Kidney tubule cell (primary cell): ENCODE data around the gene L3MBTL4.
A peak's percentile ranks its signal among the peaks of the same experiment; 100 is the strongest.
"Not testable (repeated sequence)": the region's sequence is repeated elsewhere in the genome, so short reads cannot be mapped to it uniquely, and the experiment has no call there.

Experiments used
- DNase-seq: peaks from one replicate; pipeline ENCODE4 v3.0.0-alpha.2; 2018; ENCODE audit warnings: low spot score

L3MBTL4 gene

DNA sequence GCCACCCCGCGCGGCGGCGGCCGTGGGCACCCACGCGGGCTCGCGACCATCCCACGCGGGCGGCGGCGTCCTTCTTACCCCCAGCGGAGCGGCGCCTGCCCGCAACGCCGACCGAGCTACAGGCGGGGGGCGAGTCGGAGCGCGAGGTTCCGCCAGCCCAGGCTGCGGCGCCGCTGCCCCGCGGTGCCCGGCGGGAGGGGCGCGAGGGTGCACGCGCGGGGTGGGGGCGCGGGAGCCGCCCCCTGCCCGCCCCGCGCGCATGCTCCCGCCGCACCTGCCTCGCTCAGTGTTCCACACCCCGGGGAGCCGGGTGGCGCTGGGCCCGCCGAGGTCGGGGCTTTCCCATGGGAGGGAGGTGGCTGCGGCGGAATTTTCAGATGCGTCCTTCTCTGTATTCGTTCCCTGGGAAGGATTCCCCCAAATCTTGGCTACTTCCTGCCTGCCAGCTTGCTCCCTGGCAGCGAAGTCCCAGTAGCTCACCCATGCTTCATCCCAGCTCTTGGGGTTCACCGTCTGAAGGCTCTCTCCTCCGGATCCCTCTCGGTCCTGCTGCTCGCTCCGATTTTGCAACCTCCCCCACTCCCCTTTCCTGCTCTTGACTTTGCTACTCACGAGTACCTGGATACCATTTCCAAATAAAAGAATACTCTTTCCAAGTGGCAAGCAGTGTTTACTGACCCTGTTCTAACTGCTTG lies at the start of gene L3MBTL4:
TSS of gene L3MBTL4 (minus strand) at position 189 of the 695 bp plus-strand sequence. CDS start 103,286 bp downstream, outside the sequence.
- peak; percentile 77 for DNase-seq

DNA sequence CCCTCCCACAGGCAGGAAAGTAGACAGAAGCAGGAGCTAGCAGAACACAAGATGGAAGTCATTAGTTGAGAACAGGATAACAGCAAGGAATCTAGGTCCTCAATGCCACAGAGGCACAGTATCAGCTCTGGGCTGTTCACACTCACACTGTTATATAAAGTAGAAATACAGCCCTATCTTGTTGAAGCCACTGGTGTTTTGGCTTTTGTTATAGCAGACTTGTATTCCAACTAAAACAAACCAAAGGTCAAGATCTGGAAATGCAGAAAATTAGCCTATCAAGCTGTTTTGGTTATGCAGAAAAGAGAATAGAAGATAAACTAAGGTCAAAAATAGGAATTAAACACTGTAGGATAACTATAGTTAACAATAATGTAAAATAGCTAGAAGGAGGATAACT lies 37.5 kb upstream of the L3MBTL4 start:
- DNase-seq: no peak

DNA sequence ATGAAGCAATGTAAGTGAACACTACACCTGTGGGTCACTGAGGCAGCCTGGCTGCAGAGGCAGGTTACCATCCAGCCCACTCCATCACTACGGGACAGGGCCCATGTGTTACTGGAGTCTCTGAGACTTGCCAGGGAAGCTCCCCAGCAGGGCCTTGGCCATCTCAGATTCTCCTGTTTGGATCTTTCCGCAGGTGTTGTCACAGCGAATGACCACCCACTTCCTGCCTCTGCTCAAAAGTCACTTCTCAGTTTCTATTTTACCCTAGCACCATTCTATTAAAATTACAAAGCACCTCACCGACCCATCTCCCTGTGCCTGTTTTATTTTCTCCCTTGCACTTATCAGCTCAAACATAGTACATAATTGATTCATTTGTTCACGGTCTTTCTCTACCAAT lies 34.5 kb upstream of the L3MBTL4 start:
- no peak for DNase-seq

DNA sequence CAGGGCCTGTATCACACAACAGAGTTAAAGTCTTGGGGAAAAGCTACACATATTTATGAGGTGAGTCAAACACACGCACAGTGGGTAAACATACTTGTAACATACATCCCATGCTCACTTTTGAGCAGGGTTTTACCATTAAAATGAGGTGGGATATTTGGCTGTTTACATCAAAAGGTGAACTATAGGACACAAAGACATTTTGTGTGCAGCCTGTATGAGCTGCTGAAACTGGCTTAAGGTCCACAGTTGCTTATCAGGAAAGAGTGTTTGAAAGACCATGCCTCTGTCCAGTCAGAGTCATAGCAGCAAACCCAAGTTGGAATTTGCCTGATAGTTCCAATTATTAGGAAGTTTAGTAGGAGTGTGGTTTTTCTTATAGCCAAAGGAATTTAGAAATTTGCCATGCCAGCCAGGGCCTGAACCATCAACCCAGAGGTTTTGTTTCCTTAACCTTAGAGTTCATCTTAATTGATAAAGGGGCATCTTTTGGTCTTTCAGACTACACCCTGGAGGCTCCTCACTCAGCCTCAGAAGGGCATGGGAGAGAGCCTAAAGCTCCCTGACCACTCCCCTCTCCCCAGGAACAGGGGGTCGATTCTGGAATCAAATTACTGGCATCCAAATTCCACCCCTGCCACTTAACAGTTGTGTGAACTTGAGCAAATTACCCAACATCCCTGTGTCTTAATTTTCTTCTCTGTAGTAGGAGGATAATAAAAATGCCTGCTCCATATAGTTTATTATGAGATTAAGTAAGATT lies 29.9 kb upstream of the L3MBTL4 start:
- no peak for DNase-seq

DNA sequence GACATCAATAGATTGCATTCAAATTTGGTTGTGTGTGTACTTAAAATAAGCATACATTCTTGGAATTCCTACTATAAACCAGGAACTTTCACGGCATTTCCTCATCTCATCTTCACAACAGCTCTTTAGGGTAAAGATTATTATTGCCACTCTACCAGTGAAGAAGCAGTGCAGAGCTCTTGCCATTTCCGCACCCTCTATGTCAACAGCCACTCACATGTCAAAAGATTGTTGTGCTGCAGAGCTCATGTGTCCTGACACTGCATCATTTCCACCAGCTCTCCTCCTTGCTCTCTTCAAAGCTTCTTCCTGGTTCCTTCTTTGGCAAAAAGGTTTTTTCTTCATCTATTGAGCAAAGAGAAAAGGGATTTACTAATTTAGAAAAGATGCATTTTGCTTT lies 26.5 kb upstream of the L3MBTL4 start:
- no peak for DNase-seq

DNA sequence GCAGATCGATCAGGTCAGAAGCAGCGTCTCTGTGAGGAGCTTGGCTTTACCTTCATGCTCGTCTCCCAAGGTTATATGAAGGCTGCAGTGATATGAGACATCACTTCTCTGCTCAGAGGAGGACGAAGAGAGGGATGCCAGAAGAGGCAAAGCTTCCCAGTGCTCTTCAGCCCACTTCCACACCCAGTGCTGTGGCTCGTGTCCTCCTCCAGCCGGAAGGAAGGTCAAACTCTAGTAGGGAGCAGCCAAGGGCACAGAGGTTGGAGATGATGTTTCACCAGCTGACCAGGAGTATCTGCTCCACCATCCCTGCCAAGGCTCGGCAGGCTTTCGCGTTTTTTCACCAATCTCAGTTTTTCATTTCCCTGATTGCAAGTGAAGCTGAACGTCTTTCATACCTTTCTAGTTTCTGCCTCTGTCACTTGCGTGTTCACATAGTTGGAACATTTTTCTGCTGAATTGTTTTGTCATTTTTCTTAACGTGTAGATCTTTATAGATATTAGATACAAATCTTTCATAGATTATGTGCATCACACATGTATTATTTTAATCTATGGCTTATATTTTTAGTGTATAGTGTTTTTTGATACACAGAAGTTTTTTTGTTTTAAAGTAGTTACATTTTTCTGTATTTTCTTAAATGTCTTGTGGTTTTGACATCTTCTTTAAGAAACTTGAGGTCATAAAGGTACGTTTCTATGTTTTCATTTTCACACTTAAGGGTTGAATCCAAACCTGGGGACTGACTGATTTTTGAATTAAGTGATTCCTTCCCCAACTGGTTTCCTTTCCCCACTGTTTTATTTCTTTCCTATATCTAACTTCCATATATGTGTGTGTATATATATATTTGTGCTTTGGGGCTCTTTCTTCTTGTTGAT lies 23.5 kb upstream of the L3MBTL4 start:
- no peak for DNase-seq

DNA sequence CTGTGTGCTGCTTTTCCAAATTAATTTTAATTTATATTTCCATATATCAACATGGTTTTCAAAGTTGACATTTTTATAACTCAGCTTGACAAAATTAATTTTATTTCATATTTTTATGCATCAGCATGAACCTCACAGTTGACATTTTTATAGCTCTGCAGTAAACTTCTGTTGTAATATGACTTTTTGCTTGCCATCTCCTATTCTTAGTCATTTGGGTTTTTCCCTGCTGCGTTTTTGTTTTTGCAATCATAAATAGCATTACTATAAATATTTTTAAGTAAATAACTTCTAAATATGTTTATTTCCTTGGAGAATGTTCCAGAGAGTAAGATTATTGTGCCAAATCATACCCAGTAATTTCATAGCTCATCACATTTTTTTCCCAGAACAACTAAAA lies 21.0 kb upstream of the L3MBTL4 start:
- no peak for DNase-seq

DNA sequence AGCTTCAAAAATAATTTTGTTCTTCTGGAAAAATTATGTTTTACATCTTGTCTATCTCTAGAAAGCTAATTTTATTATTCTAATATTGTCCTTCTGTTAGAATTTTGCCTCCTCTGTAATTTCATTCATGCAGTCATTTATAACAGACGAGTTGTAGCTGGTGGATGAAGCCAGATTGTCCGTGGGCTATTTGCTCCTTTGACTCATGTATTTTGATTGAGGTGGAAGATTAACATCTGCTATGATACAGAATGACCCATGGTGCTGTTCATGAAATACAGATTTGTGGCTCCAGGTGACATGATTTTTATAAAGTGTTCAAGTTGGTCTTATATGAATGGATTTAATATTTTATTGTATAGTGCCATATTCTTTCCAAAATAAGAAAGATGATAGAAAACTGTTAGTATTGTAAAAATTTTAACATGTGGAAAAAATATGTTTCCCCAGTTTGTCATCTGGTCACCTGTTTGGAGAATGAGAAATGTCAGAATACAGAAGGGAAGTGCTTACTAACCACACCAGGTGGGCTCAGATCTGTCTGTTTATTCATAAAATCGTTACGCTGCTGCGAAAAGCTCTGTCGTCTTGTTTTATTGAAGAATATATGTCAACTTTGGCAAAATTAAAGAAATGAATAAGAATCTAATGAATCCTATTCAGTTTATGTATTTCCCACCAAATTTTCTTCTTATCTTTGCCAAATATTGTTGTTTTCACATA lies 20.4 kb upstream of the L3MBTL4 start:
- DNase-seq: peak; percentile 24

DNA sequence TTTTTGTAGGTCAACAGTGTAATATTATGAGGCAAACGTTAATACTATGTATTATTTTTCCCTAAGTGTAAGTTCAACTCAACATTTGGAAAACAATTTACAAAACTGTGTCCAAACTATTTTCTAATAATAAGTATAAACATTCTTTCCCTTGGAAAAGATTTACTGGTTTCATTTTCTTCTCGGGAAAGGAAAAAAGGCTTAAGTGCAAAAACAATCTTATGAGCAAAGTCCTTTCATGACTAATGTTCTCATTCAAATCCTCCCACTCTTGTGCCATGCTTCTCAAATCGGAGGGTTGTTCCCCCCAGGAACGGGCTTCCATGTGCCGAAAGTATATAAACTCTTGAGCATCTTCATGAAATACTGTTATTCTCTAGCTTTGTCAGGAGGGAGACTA lies 19.8 kb upstream of the L3MBTL4 start:
- peak; percentile 12 for DNase-seq

DNA sequence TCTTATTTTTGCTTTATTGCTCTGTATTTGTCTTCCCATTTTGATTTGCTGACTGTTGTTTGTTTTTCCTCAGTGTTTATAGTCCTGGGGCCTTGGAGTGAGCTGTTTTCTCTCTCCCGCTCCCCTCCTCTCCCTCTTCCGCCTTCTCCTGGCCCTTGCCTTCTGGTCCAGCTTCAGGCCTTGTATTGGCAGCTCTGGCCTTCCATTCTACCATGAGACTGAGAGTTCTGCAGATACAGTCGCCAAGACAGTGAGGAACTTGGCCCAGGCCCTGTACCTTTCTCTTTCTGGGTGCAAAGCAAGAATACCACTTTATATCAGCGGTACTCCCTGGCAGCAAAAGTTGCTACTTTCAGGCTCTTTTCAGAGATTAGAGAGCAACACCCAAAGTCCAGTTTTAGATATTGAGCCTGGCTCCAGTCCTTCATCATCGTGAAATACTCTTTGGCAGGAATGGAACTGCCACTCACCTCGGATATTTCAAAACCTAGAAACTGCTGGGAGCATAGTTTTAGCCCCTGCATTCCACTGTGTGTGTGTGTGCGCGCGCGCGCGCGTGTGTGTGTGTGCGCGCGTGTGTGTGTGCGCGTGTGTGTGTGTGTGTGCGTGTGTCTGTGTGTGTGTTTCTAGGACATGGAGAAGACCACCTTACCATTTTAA lies 17.1 kb upstream of the L3MBTL4 start:
- DNase-seq: no peak

DNA sequence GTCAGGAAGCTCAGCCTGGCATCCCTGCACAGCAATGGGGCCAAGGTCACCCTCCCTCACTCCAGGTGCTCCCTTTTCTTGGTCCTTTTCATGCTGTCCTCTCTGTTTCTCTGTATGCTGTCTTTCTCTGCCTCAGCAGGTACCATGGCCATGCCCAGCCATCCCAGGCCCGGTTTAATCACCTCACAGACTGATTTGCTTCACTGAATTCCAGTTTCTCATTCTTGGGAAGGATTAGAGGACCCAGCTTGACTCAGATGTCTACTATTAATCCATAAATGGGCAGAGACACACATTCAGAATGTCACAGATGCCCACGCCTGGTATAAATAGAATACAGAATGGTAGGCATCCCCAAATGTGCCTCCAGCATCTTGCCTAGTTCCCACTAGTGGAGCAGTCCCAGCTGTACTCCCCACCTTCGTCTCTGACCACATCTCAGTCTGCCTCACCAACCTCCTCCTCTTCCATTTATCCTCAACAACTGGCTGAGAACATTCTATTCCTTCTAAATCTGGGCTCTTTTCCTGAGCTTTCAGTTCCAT lies 14.2 kb upstream of the L3MBTL4 start:
- peak; percentile 51 for DNase-seq

DNA sequence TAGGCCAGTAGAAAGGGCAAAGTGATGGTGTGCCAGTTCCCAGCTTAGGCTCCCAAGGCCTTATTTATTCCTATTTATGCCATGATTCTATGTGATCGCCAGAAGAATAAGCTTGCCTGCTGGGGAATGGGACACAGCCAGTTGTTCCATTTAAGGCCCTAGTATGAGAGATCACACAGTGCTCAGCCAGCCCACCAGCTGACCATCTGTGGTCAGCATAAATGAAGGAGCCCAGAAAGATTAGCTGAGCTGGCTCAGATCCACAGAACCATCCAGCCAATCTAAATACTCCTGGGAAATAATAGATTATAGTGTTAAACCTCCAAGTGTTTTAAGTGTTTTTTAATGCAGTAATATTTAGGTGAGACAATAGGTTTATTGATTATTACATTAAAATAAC lies 12.6 kb upstream of the L3MBTL4 start:
- no peak for DNase-seq

DNA sequence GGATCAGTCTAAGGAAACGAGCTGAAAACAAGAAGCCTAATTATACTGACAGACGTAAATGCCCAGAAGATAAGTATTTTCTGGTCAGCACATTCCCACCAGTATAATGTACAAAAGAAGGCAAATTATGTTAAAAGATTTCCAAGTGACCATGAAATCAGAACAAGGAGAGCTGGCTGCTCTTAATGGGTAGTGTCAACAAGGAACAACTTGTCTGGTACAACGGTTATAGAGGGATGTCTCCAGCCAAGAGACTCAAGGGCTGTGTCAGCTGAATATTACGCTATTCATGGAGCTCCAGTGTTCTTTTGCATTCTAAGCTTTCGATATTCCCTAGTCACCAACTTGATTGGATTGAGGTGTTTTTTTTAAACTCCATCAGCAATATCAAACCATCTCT lies 8.6 kb upstream of the L3MBTL4 start:
- DNase-seq: no peak

DNA sequence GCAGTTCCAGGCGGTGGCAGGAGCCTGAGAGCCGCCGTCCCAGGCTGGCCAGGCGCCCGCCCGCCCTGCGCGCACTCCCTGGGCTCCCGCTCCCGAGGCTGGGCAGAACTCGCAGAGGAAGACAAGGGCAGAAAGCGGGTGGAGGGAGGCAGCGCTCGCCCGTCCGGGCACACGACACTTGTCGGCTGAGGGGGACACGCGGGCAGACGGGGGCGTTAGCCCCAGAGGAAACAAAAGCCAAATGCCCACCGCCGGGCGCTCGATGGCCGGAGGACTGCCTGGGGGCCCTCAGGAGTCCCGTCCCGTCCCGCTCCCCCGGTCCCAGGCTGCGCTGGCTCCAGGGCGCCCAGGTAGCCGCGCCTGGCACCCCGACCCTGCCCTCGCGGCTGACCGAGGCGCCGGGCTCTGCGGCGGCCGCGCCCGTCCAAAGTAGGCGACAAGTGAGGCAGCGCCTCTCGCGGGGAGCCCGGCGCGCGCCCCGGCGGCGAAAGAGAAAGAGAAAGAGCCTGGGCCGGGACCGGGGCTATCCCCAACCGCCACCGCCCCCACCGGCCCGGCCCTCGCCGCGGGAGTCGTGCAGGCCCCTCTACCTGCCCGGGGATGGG lies 491 bp downstream of the L3MBTL4 start:
- DNase-seq: peak; percentile 73

DNA sequence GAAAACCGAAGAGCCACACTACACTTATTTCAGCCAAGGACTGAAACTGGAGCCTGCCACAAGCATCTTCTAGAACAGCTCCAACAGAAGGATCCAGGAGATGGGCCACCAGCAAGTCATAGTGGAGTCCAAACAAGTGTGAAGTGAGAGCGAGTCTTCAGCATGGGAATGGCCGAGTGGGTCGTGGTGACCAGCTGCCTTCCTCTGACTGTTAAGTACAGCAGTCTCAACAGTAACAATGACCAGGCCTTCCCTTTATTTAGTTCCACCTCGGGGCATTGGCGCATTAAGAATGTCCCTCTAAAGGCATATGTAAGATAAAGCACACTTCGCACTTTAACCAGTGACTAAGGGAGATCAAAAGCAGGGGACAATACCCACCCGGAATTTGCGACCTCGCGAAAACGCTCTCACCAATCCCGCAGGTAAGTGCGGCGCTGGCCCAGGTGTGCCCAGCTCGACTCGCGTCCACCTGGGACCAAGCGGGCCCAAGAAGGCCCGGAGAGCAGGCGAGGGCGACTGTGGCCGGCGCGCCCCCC lies 1.1 kb downstream of the L3MBTL4 start:
- DNase-seq: peak; percentile 39

DNA sequence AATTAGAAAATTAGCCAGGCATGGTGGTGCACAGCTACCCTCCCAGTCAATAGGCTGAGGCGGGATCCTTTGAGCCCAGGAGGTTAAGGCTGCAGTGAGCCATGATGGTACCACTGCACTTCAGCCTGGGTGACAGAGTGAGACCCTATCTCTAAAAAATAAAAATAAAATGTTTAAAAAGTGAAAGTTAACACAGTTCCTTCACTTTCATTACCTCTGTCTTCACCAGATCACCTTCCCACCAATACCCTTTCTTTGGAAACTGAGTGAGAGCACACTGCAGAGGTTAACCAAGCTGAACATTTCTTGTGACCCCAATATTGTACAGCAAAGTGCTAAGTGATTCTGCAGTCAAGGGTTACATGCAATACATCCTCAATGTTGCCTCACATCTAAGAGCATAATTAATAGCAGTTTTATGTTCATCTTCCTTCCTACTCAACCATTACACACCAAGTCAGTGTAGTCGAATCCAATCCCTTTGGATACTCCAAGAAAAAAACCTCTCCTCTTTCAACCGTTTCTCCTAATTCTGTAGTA lies 1.7 kb downstream of the L3MBTL4 start:
- no peak for DNase-seq

DNA sequence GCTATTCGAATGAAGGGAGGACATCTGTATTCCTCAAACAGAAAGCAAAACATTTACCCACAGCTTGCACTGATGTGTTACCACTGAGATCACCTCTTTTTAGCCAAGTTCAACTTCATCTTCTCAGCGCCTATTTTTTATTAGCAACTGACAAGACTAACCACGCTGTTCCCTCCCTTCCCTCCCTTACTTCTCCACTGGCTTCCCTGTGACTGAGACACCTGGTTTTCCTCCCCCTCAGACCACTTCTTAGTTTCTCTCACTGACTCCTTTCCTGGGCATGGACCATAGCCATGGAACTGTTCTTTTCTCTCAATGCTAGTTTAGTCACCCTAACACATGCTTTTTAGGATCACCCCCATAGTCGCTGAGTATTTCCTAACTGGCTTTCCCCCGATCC lies 3.3 kb downstream of the L3MBTL4 start:
- no peak for DNase-seq

DNA sequence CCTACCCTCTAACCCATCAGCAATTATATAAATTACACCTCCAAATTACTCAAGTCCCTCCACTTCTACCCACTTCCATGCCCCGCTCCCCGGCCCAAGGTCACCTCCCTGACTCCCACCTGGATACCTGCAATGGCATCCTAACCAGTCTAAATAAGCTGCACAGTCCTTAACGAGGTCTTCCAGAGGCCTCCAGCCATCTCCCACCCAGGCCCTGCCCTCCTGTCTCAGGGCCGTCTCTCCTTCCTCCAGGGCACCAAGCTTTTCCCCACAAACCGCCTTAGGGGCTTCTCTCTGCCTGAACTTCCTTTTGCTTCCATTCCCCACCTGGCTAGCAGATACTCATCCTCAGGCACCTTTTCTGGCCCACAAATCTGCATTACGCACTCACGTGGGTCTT lies 4.8 kb downstream of the L3MBTL4 start:
- no peak for DNase-seq

DNA sequence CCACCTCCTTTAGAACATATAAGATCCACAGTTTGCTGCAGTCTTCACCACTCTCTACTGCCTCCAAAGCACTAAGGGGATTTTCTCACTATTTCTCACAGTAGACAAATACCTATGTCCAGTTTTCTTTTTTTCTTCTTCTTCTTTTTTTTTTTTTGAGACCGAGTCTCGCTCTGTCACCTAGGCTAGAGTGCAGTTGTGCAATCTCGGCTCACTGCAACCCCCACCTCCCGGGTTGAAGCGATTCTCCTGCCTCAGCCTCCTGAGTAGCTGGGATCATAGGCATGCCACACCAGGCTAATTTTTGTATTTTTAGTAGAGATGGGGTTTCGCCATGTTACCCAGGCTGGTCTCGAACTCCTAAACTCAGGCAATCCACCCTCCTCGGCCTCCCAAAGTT lies 6.2 kb downstream of the L3MBTL4 start:
- DNase-seq: not testable (repeated sequence)

DNA sequence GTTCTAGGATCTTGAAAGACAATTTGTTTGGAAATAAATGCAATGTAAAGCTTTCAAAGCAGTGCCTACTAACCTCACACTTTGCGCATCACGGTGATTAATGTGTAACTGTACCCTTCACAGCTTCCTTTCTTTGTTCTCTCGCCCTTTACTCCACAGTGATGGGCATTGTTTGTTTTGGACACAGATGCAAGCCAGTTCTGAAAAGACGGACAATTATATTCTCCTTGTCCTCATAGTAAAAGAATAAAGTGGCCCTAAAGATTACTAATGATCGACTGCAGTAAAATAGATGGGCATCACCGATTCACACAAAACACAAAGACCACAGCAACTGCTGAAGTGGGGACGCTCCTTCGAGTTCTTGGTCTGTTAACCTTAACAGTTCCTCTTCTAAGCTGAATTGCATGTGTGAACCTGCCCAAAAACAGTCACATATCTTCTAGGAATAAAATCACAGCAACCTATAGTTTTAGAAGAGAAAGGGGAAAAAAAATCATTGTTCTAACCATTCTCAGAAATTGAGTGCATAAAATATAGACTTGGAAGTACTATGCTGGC lies 7.7 kb downstream of the L3MBTL4 start:
- peak; percentile 30 for DNase-seq
